ENCODE data around the gene HOTAIR. TPM values are rescaled to one million over a fixed set of nuclear protein-coding genes. Genes with fewer than 3 reads are reported as not detected.
A peak's percentile ranks its signal among the peaks of the same experiment; 100 is the strongest.

The HOTAIR gene
- total RNA-seq, 3 donors from 2014 or later (not counting 1 experiment from before 2014, with no cell fraction given): not detected

DNA sequence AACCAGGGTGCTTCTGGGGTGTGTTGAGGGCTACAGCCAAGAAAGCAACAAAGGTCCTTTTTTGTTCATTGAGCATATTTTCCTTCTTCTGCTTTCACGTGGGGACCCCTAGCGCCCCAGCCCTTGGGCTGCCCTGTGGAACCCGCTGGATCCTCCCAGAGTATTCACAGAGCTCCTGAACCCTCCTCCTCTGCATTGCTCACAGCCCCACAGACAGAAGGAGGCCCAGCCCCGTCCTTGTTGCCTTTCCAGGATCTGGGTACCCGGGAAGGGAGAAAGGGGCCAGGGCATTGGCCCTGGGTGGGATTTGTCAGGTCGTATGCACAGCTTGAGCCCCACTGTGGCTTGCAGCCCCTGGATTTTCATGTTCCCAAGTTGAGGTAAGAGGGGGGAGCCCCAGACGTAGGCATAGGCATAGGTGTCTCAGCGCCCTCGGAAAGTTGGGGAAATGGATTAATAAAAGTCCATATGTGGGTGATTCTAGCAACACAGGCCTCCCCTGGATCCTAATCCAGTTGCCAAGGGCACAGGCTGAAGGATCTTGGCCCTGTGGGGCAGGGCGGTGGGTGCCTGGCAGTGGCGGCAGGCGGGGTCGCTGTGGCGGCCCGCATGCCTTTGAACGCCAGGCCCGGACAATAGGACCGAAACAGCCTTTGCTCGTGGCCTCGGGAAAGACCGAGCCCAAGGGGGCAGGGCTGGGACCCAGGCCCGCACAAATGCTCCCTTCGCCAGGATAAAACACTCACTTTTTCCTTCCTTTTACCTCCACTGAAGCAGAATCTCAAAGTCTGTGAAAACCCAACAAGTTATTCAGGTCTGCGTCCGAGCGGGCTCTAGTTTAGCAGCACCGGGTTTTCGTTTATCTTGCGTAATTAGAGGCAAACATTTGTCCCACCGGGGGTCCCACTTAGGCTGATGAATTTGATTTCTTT lies 7.1 kb upstream of the HOTAIR start:
- Mint-ChIP-seq H3K27ac (no peak overlapping the region), H3K36me3 (no peaks in the 10 kb centered on the region), H3K27me3 (ENCODE audit: low read depth in 2 of 2) (peaks cover 81 to 88% of the 10 kb centered on the region in 2 donors), H3K4me1 (peaks cover 15 to 27% of the 10 kb centered on the region in 2 donors), H3K9me3 (no peaks in the 10 kb centered on the region), H3K4me3 (peak overlapping the region; percentile 49)
- Histone ChIP-seq H3K36me3 (ENCODE audit: control insufficient read depth, insufficient read depth, low read length) (no peaks in the 10 kb centered on the region), H3K4me1 (ENCODE audit: control insufficient read depth, insufficient read depth, low read length) (peaks cover 23% of the 10 kb centered on the region), H3K27me3 (ENCODE audit: control insufficient read depth, insufficient read depth, low read length) (peaks cover 82% of the 10 kb centered on the region), H3K27ac (ENCODE audit: low read length) (no peak overlapping the region), H3K9me3 (ENCODE audit: control insufficient read depth, insufficient read depth, low read length) (peaks cover 5% of the 10 kb centered on the region), H3K4me3 (ENCODE audit: low read length) (no peak overlapping the region)
- 19% methylated on average over 30 of the region's 30 CpGs for WGBS (ENCODE audit: insufficient coverage)
- DNase-seq (no peak), ATAC-seq (no peak)
- intact Hi-C loops (cut with micrococcal nuclease): loop anchor here (10.0 kb wide), 1 partner anchor 187 kb away; no protein-coding TSS in a partner anchor
- TF ChIP-seq, protein P1, sequence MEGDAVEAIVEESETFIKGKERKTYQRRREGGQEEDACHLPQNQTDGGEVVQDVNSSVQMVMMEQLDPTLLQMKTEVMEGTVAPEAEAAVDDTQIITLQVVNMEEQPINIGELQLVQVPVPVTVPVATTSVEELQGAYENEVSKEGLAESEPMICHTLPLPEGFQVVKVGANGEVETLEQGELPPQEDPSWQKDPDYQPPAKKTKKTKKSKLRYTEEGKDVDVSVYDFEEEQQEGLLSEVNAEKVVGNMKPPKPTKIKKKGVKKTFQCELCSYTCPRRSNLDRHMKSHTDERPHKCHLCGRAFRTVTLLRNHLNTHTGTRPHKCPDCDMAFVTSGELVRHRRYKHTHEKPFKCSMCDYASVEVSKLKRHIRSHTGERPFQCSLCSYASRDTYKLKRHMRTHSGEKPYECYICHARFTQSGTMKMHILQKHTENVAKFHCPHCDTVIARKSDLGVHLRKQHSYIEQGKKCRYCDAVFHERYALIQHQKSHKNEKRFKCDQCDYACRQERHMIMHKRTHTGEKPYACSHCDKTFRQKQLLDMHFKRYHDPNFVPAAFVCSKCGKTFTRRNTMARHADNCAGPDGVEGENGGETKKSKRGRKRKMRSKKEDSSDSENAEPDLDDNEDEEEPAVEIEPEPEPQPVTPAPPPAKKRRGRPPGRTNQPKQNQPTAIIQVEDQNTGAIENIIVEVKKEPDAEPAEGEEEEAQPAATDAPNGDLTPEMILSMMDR (IDR thresholded peaks at IDR 0.05): no peak

DNA sequence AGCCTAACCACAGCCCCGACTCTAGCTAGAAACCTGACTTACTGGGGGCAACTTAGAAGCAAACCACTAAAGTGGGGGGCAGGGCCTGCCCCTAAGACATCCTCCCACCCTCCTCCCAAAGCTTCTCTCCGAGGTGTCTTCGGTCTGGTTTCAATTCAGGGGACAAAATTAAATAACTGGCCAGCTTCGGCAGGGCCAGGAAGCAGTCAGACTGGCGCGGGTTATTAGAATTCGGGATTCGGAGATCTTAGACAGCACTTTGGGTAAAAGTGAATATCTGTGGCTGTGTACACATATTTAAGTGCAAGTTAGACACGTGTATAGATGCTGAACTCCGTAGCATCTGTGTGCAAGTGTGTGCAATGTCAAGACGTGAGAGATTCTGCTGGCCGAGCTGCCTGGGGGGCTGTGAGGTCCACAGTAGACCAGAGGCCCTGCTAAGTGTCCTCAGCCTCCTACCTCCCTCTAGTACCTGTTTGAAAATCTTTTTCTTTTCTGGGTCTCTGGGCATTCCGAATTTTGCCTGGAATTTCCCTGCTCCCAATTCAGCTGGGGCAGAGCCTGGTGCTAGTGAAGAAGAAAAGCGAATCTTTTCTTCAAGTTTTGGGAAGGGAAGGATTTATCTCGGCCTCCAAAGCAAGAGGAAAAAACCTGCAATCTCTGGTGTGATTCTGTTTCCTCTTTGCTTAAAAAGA lies 6.2 kb upstream of the HOTAIR start:
- no peaks in the 10 kb centered on the region for H3K9me3 Mint-ChIP-seq
- Histone ChIP-seq H3K4me1 (ENCODE audit: control insufficient read depth, insufficient read depth, low read length) (peaks cover 17% of the 10 kb centered on the region), H3K9me3 (ENCODE audit: control insufficient read depth, insufficient read depth, low read length) (peaks cover 5% of the 10 kb centered on the region), H3K27me3 (ENCODE audit: control insufficient read depth, insufficient read depth, low read length) (peaks cover 82% of the 10 kb centered on the region), H3K4me3 (ENCODE audit: low read length) (no peak overlapping the region), H3K27ac (ENCODE audit: low read length) (no peak overlapping the region), H3K36me3 (ENCODE audit: control insufficient read depth, insufficient read depth, low read length) (no peaks in the 10 kb centered on the region)
- ATAC-seq (no peak), DNase-seq (no peak)
- H3K4me1 Mint-ChIP-seq: peaks cover 15 to 20% of the 10 kb centered on the region in 2 donors
- H3K27me3 Mint-ChIP-seq (ENCODE audit: low read depth in 2 of 2): peaks cover 82 to 89% of the 10 kb centered on the region in 2 donors
- TF ChIP-seq, protein P1 (IDR thresholded peaks at IDR 0.05): no peak
- H3K27ac Mint-ChIP-seq: no peak overlapping the region
- H3K36me3 Mint-ChIP-seq: no peaks in the 10 kb centered on the region
- H3K4me3 Mint-ChIP-seq: no peak overlapping the region
- 20% methylated on average over 14 of the region's 15 CpGs for WGBS (ENCODE audit: insufficient coverage)
- intact Hi-C loops (cut with micrococcal nuclease): loop anchor here (10.0 kb wide), 1 partner anchor 186 kb away; no protein-coding TSS in a partner anchor

DNA sequence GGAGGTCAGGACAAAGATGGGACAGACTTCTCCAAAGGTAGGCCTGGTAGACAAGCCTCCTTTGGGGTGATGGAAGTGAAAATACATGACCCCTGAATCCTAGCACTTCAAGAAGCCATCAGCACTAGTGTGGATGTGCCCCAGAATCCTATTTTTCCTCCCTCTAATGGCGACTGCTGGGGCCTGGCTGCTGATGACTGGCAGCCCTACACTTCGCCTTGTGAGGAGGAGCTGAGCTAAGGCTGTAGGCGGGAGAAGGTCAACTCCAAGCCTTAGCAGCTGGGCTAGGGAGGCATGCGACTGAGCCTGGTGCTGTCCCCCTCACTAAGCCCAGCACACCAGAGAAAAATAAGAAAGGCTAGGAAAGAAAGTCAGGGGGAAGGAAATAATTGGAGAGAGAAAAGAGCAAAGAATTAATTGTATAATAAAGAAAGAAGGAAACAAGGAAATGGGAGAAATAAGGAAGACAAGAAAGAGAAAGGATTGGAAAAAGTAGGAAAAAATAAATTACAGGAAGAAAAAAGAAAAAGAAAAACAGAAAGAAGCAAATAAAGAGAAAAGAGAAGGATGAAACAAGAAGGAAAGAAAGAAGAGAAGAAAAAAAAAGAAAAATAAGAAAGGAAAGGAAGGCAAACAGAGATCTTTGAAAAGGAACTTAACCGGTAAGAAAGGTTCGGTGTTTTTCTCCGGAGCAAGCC lies 5.5 kb upstream of the HOTAIR start:
- no peak overlapping the region for H3K27ac Mint-ChIP-seq
- H3K27me3 Mint-ChIP-seq (ENCODE audit: low read depth in 2 of 2): peaks cover 84 to 91% of the 10 kb centered on the region in 2 donors
- H3K36me3 Mint-ChIP-seq: no peaks in the 10 kb centered on the region
- no peak overlapping the region for H3K4me3 ChIP-seq (ENCODE audit: low read length)
- H3K4me1 ChIP-seq (ENCODE audit: control insufficient read depth, insufficient read depth, low read length): peaks cover 16% of the 10 kb centered on the region
- TF ChIP-seq, protein P1 (IDR thresholded peaks at IDR 0.05): no peak
- 17% methylated on average over 6 of the region's 7 CpGs for WGBS (ENCODE audit: insufficient coverage)
- peaks cover 82% of the 10 kb centered on the region for H3K27me3 ChIP-seq (ENCODE audit: control insufficient read depth, insufficient read depth, low read length)
- H3K4me1 Mint-ChIP-seq: peaks cover 10 to 21% of the 10 kb centered on the region in 2 donors
- no peaks in the 10 kb centered on the region for H3K36me3 ChIP-seq (ENCODE audit: control insufficient read depth, insufficient read depth, low read length)
- H3K9me3 ChIP-seq (ENCODE audit: control insufficient read depth, insufficient read depth, low read length): peaks cover 1% of the 10 kb centered on the region
- H3K9me3 Mint-ChIP-seq: no peaks in the 10 kb centered on the region
- ATAC-seq (no peak), DNase-seq (no peak)
- no peak overlapping the region for H3K27ac ChIP-seq (ENCODE audit: low read length)
- H3K4me3 Mint-ChIP-seq: no peak overlapping the region
- intact Hi-C loops (cut with micrococcal nuclease): loop anchor here (10.0 kb wide), 1 partner anchor 185 kb away; no protein-coding TSS in a partner anchor

Data from natural killer cell (primary cell).